ENCODE measurements around the gene YARS2. TPM values are rescaled to one million over a fixed set of nuclear protein-coding genes. Genes with fewer than 3 reads are reported as not detected.

Gene YARS2
- total RNA-seq, 1 experiment from 2014 or later = 41.4 TPM

GRCh38 chr12:32755051-32755653 lies 545 bp downstream of the YARS2 start:
- Histone ChIP-seq H3K9me3 (ENCODE audit: control insufficient read depth, low read depth, low read length) (no peaks in the 10 kb centered on the region), H3K4ac (ENCODE audit: low read depth, low read length) (peak overlapping the region; percentile 55; the same call in 1 of the 2 replicates), H2BK5ac (ENCODE audit: insufficient read length, low read length) (peak overlapping the region; percentile 55), H2AK5ac (ENCODE audit: insufficient read length, low read length) (no peak overlapping the region), H4K5ac (ENCODE audit: insufficient read length, low read depth, low read length) (peak overlapping the region; percentile 90), H3K4me2 (ENCODE audit: insufficient read depth, insufficient read length, low read length) (peak overlapping the region; percentile 90), H3K56ac (ENCODE audit: insufficient read length, low read depth, low read length) (no peak overlapping the region), H4K91ac (ENCODE audit: insufficient read length, low read depth, low read length) (no peak overlapping the region), H2BK12ac (ENCODE audit: insufficient read length, low read depth, low read length) (no peak overlapping the region), H4K20me1 (ENCODE audit: control insufficient read depth, insufficient read depth, insufficient read length) (no peaks in the 10 kb centered on the region), H3K18ac (ENCODE audit: insufficient read length, low read depth, low read length) (peak overlapping the region; percentile 81), H3K23ac (ENCODE audit: insufficient read length, low read depth, low read length) (no peak overlapping the region), H2AFZ (ENCODE audit: low read length) (no peak overlapping the region), H3K4me1 (ENCODE audit: insufficient read depth, low read length) (peaks cover 2% of the 10 kb centered on the region; the same call in 1 of the 2 replicates), H2BK20ac (ENCODE audit: low read depth, low read length, poor library complexity, severe bottlenecking) (no peak overlapping the region), H3K27me3 (ENCODE audit: insufficient read depth, low read length) (no peaks in the 10 kb centered on the region), H3K27ac (ENCODE audit: insufficient read length, low read depth, low read length) (no peak overlapping the region), H3K23me2 (ENCODE audit: insufficient read length, low read depth, low read length, poor library complexity, severe bottlenecking) (peaks cover 9% of the 10 kb centered on the region), H3K14ac (ENCODE audit: insufficient read depth, low read length) (peak overlapping the region; percentile 92), H2BK15ac (ENCODE audit: low read depth, low read length) (no peak overlapping the region), H3K79me2 (ENCODE audit: insufficient read depth, low read length) (no peaks in the 10 kb centered on the region), H2BK120ac (ENCODE audit: low read depth, low read length, poor library complexity, severe bottlenecking) (peak overlapping the region; percentile 30), H4K8ac (replicated peaks; ENCODE audit: insufficient read length, low read depth, low read length) (peak overlapping the region; percentile 87), H3T11ph (ENCODE audit: low read length) (no peak overlapping the region), H3K79me1 (ENCODE audit: insufficient read depth, low read depth, low read length, poor library complexity, severe bottlenecking) (no peaks in the 10 kb centered on the region), H3K9ac (ENCODE audit: extremely low read depth, insufficient read length, low read length) (peak overlapping the region; percentile 91)
- peak; percentile 95 for TF ChIP-seq CTCF (conservative IDR thresholded peaks at IDR 0.05)
- no peaks in the 10 kb centered on the region for H3K9me3 Mint-ChIP-seq
- peaks cover 22 to 40% (median 35%) of the 10 kb centered on the region in 3 experiments; a peak in 6 of 7 replicates for H3K36me3 Mint-ChIP-seq (ENCODE audit: insufficient read depth in 1 of 3, low read depth in 3 of 3)
- H3K27me3 Mint-ChIP-seq (ENCODE audit: low read depth) = peaks cover 2% of the 10 kb centered on the region; the same call in 1 of the 2 replicates
- DNase-seq = peak; percentile 96
- no CpG with 5 or more reads among the region's 40 CpGs for WGBS (ENCODE audit: extremely low coverage, insufficient read length, low lambda C conversion rate)
- H3K27ac Mint-ChIP-seq = peak overlapping the region; percentile 97 to 99 (median 99)
- H3K4me1 Mint-ChIP-seq = peaks cover 16% of the 10 kb centered on the region in 2 experiments
- H3K4me3 Mint-ChIP-seq = peak overlapping the region; percentile 91 to 94
